Measurements from ENCODE around the gene FAF1. TPM values are rescaled to one million over a fixed set of nuclear protein-coding genes. Genes with fewer than 3 reads are reported as not detected.

The FAF1 gene
- total RNA-seq, 4 donors from 2014 or later: 72.0 to 107 (median 92.0) TPM

- Histone ChIP-seq H3K36me3 (peaks cover 0 to 4% of the 10 kb centered on the region in 2 donors), H3K9me3 (no peaks in the 10 kb centered on the region), H3K27ac (no peak overlapping the region), H3K27me3 (no peaks in the 10 kb centered on the region), H3K4me1 (no peaks in the 10 kb centered on the region), H3K4me3 (no peak overlapping the region)
- no peak for TF ChIP-seq POLR2A (IDR thresholded peaks at IDR 0.05)
- TF ChIP-seq, protein P1, sequence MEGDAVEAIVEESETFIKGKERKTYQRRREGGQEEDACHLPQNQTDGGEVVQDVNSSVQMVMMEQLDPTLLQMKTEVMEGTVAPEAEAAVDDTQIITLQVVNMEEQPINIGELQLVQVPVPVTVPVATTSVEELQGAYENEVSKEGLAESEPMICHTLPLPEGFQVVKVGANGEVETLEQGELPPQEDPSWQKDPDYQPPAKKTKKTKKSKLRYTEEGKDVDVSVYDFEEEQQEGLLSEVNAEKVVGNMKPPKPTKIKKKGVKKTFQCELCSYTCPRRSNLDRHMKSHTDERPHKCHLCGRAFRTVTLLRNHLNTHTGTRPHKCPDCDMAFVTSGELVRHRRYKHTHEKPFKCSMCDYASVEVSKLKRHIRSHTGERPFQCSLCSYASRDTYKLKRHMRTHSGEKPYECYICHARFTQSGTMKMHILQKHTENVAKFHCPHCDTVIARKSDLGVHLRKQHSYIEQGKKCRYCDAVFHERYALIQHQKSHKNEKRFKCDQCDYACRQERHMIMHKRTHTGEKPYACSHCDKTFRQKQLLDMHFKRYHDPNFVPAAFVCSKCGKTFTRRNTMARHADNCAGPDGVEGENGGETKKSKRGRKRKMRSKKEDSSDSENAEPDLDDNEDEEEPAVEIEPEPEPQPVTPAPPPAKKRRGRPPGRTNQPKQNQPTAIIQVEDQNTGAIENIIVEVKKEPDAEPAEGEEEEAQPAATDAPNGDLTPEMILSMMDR (IDR thresholded peaks at IDR 0.05 in 4 of 5, conservative IDR thresholded peaks at IDR 0.05 in 1 of 5): no peak
- no peak for ATAC-seq
- intact Hi-C loops (cut with DNase I; ENCODE audit: low total_unique reads): no loop called here
- DNase-seq: no peak
- in situ Hi-C loops (cut with MboI; ENCODE audit: low sequenced_read_pairs in 4 of 4): no loop called here
Observed at GRCh38 chr1:50681931-50682330, 278.1 kb downstream of the FAF1 start.

DNA sequence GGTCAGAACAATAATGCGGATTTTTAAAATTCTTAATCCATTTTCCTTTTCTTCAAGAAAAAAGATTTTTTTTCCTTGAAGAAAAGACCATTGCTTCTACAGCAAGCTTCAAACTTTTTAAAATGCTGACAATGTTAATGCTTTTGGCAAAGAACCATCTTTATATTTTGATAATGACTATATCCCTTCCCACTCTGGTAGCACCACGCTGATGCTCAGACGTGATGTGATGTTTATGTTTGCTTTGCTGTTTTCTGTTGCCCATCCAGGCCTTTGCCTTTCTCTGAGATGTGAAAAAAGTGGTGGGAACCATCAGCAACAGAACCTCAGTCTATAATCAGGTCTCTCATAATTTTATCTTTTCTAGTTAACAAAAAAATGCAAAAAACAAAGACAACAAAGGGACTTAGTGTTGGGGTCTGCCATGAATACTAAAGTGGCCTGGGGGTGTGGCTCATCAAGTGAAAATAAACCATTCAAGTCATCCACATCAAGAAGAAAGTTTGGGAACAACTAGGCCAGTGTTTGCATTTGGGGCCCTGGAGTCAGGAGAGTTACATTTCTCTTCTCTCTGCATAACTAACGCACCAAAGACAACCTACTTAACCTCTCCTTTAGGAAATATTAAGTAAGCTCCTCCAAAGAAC lies 292.2 kb downstream of the FAF1 start:
- no peaks in the 10 kb centered on the region for H3K9me3 ChIP-seq
- H3K4me1 ChIP-seq: no peaks in the 10 kb centered on the region
- in situ Hi-C loops (cut with MboI; ENCODE audit: low sequenced_read_pairs in 4 of 4): no loop called here
- intact Hi-C loops (cut with DNase I; ENCODE audit: low total_unique reads): no loop called here
- H3K27ac ChIP-seq: no peak overlapping the region
- ATAC-seq (no peak), DNase-seq (no peak)
- no peaks in the 10 kb centered on the region for H3K36me3 ChIP-seq
- TF ChIP-seq POLR2A (IDR thresholded peaks at IDR 0.05): no peak
- TF ChIP-seq, protein P1 (IDR thresholded peaks at IDR 0.05 in 4 of 5, conservative IDR thresholded peaks at IDR 0.05 in 1 of 5): no peak
- no peaks in the 10 kb centered on the region for H3K27me3 ChIP-seq
- H3K4me3 ChIP-seq: no peak overlapping the region

GRCh38 chr1:50667272-50667671 lies 292.8 kb downstream of the FAF1 start:
- in situ Hi-C loops (cut with MboI; ENCODE audit: low sequenced_read_pairs in 4 of 4): no loop called here
- no peak overlapping the region for H3K27ac ChIP-seq
- H3K9me3 ChIP-seq: no peaks in the 10 kb centered on the region
- no peak overlapping the region for H3K4me3 ChIP-seq
- H3K27me3 ChIP-seq: no peaks in the 10 kb centered on the region
- no peak for DNase-seq
- H3K4me1 ChIP-seq: no peaks in the 10 kb centered on the region
- no peak for TF ChIP-seq POLR2A (IDR thresholded peaks at IDR 0.05)
- TF ChIP-seq, protein P1 (IDR thresholded peaks at IDR 0.05 in 4 of 5, conservative IDR thresholded peaks at IDR 0.05 in 1 of 5): no peak
- intact Hi-C loops (cut with DNase I; ENCODE audit: low total_unique reads): no loop called here
- H3K36me3 ChIP-seq: no peaks in the 10 kb centered on the region
- no peak for ATAC-seq

DNA sequence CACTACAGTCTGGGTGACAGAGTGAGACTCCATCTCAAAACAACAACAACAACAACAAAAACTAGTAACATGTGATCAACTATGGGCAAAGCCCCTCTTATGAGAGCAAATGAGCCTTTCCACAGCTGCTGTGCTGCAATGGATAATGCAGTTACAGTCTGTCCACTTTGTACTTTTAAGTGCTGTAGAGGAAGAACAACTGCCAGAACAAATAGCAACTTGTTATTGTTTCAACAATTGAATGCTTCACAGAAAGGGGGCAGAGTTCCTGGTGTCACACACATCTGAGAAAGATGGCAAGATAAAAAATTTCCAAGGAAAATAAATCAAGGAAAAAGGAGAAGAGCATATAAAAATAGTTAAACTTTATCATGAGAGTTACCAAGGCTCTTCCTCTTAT lies 293.2 kb downstream of the FAF1 start:
- H3K27me3 ChIP-seq: no peaks in the 10 kb centered on the region
- intact Hi-C loops (cut with DNase I; ENCODE audit: low total_unique reads): no loop called here
- DNase-seq: no peak
- TF ChIP-seq, protein P1 (IDR thresholded peaks at IDR 0.05 in 4 of 5, conservative IDR thresholded peaks at IDR 0.05 in 1 of 5): no peak
- no peak for TF ChIP-seq POLR2A (IDR thresholded peaks at IDR 0.05)
- no peaks in the 10 kb centered on the region for H3K9me3 ChIP-seq
- no peak for ATAC-seq
- H3K4me1 ChIP-seq: no peaks in the 10 kb centered on the region
- no peak overlapping the region for H3K27ac ChIP-seq
- H3K4me3 ChIP-seq: no peak overlapping the region
- H3K36me3 ChIP-seq: no peaks in the 10 kb centered on the region
- in situ Hi-C loops (cut with MboI; ENCODE audit: low sequenced_read_pairs in 4 of 4): no loop called here

DNA sequence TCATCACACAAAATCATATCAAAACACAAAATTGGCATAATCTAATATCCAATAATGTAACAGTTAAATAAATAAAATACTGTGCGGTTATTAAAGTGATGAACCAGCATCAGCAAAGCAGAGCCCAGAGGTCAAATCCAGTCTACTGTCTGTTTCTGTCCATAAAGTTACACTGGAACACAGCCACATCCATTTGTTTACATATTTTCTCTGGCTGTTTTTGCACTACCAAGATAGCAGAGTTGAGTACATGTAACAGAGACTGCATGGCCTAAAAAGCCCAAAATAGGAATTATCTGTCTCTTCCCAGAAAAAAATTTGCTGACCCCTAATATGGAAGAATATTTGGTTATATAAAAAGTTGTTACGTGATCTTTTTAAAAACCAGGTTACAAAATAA lies 294.7 kb downstream of the FAF1 start:
- Histone ChIP-seq H3K27ac (no peak overlapping the region), H3K4me3 (no peak overlapping the region), H3K27me3 (no peaks in the 10 kb centered on the region), H3K9me3 (no peaks in the 10 kb centered on the region), H3K36me3 (no peaks in the 10 kb centered on the region), H3K4me1 (no peaks in the 10 kb centered on the region)
- intact Hi-C loops (cut with DNase I; ENCODE audit: low total_unique reads): no loop called here
- TF ChIP-seq, protein P1 (IDR thresholded peaks at IDR 0.05 in 4 of 5, conservative IDR thresholded peaks at IDR 0.05 in 1 of 5): no peak
- no peak for TF ChIP-seq POLR2A (IDR thresholded peaks at IDR 0.05)
- no peak for ATAC-seq
- DNase-seq: no peak
- in situ Hi-C loops (cut with MboI; ENCODE audit: low sequenced_read_pairs in 4 of 4): no loop called here
